HG03139 (cell line): ENCODE measurements around the gene GJA1.

ENCODE experiments used
- ATAC-seq: cut with Tn5 transposase; IDR thresholded peaks from one replicate; pipeline ENCODE4 v1.9.1; 2021; ENCODE audit not compliant: unreplicated experiment

Gene GJA1

GRCh38 chr6:121482004-121482693 lies 46.7 kb downstream of the GJA1 start:
- no peak for ATAC-seq

GRCh38 chr6:121482751-121483150 lies 47.3 kb downstream of the GJA1 start:
- ATAC-seq: no peak

GRCh38 chr6:121485359-121485811 lies 49.9 kb downstream of the GJA1 start:
- ATAC-seq: no peak

GRCh38 chr6:121491576-121491975 lies 56.1 kb downstream of the GJA1 start:
- ATAC-seq: no peak

GRCh38 chr6:121492536-121492935 lies 57.1 kb downstream of the GJA1 start:
- ATAC-seq: no peak

- ATAC-seq: no peak
Observed at GRCh38 chr6:121497970-121498375, 62.5 kb downstream of the GJA1 start.

- no peak for ATAC-seq
Observed at GRCh38 chr6:121498481-121499276, 63.2 kb downstream of the GJA1 start.
